Mesenchymal stem cell (in vitro differentiated cells and primary cell): ENCODE results near the gene SSH2.

ENCODE experiments used
- DNase-seq: peaks from one replicate; pipeline ENCODE4 v3.0.0-alpha.2; 2013
- H2AFZ ChIP-seq: one replicate; pipeline ENCODE4 v1.6.1; 2013; ENCODE audit warnings: low read depth, mild to moderate bottlenecking, control low read depth, inconsistent platforms, low read length, moderate library complexity
- H2AK5ac ChIP-seq: 2 replicates; pipeline ENCODE4 v1.6.1; 2013; ENCODE audit warnings: low read length, moderate library complexity, mild to moderate bottlenecking, inconsistent platforms; ENCODE audit not compliant: severe bottlenecking
- H2BK120ac ChIP-seq: one replicate; pipeline ENCODE4 v1.6.1; 2013; ENCODE audit warnings: low read depth, mild to moderate bottlenecking, inconsistent platforms, low read length, moderate library complexity
- H2BK12ac ChIP-seq, 2 experiments: one replicate each; pipeline ENCODE4 v1.6.1; 2013; ENCODE audit warnings: inconsistent platforms in 2 of 2, low read length in 2 of 2, mild to moderate bottlenecking in 2 of 2, moderate library complexity in 2 of 2, control low read depth in 1 of 2
- H2BK15ac ChIP-seq: one replicate; pipeline ENCODE4 v1.6.1; 2013; ENCODE audit warnings: mild to moderate bottlenecking, low read depth, inconsistent platforms; ENCODE audit not compliant: poor library complexity, severe bottlenecking
- H2BK5ac ChIP-seq: 2 replicates; pipeline ENCODE4 v1.6.1; 2013; ENCODE audit warnings: low read depth, mild to moderate bottlenecking, low read length, control low read depth, inconsistent platforms; ENCODE audit not compliant: poor library complexity, severe bottlenecking
- H3K14ac ChIP-seq, 2 experiments: one replicate each; pipeline ENCODE4 v1.6.1; 2013; ENCODE audit warnings: inconsistent platforms in 2 of 2, low read length in 2 of 2, control low read depth in 1 of 2, mild to moderate bottlenecking in 1 of 2, moderate library complexity in 1 of 2
- H3K18ac ChIP-seq, 2 experiments: one replicate each; pipeline ENCODE4 v1.6.1; 2013; ENCODE audit warnings: inconsistent platforms in 2 of 2, low read length in 2 of 2, control low read depth in 1 of 2, low read depth in 1 of 2, mild to moderate bottlenecking in 1 of 2
- H3K23ac ChIP-seq, 2 experiments: one replicate each; pipeline ENCODE4 v1.6.1; 2013; ENCODE audit warnings: inconsistent platforms in 2 of 2, low read length in 2 of 2, mild to moderate bottlenecking in 2 of 2, moderate library complexity in 2 of 2, control low read depth in 1 of 2
- H3K27ac ChIP-seq: 2 replicates; pipeline ENCODE4 v1.5.1; 2013; ENCODE audit warnings: mild to moderate bottlenecking, moderate library complexity, low read length, control low read depth, inconsistent platforms; ENCODE audit not compliant: poor library complexity, severe bottlenecking
- H3K27me3 ChIP-seq, 2 experiments: 2 replicates each; pipeline versions ENCODE4 v1.6.1 to v1.7.0; 2013; ENCODE audit warnings: low read length in 2 of 2, mild to moderate bottlenecking in 2 of 2, moderate library complexity in 2 of 2, control low read depth in 1 of 2, inconsistent platforms in 1 of 2; ENCODE audit not compliant: control insufficient read depth in 1 of 2, insufficient read depth in 1 of 2
- H3K36me3 ChIP-seq, 2 experiments: 2 replicates each; pipeline versions ENCODE4 v1.6.1 to v1.7.0; 2013; ENCODE audit warnings: low read length in 2 of 2, control low read depth in 1 of 2, inconsistent platforms in 1 of 2, low read depth in 1 of 2, mild to moderate bottlenecking in 1 of 2; ENCODE audit not compliant: insufficient read depth in 2 of 2, control insufficient read depth in 1 of 2
- H3K4ac ChIP-seq, 2 experiments: one replicate each; pipeline ENCODE4 v1.6.1; 2013; ENCODE audit warnings: inconsistent platforms in 2 of 2, low read length in 2 of 2, mild to moderate bottlenecking in 2 of 2, moderate library complexity in 2 of 2, control low read depth in 1 of 2, low read depth in 1 of 2
- H3K4me1 ChIP-seq: 2 replicates; pipeline ENCODE4 v1.6.1; 2013; ENCODE audit warnings: low read depth, low read length, control low read depth; ENCODE audit not compliant: control insufficient read depth, insufficient read depth
- H3K4me2 ChIP-seq: 2 replicates; pipeline ENCODE4 v1.6.1; 2013; ENCODE audit warnings: low read length, mild to moderate bottlenecking, inconsistent platforms; ENCODE audit not compliant: poor library complexity, severe bottlenecking
- H3K4me3 ChIP-seq, 2 experiments: 2 replicates each; pipeline versions ENCODE4 v1.5.1 to v1.7.0; 2013; ENCODE audit warnings: low read length in 2 of 2, mild to moderate bottlenecking in 2 of 2, control low read depth in 1 of 2, low read depth in 1 of 2; ENCODE audit not compliant: insufficient read depth in 1 of 2
- H3K79me1 ChIP-seq: replicated peaks from 2 replicates; pipeline ENCODE4 v1.6.1; 2013; ENCODE audit warnings: mild to moderate bottlenecking, control low read depth, low read length, inconsistent platforms; ENCODE audit not compliant: poor library complexity, severe bottlenecking
- H3K9ac ChIP-seq: 2 replicates; pipeline ENCODE4 v1.7.0; 2013; ENCODE audit warnings: mild to moderate bottlenecking, low read length, moderate library complexity
- H3K9me3 ChIP-seq: 2 replicates; pipeline ENCODE4 v1.7.0; 2013; ENCODE audit warnings: mild to moderate bottlenecking, low read length; ENCODE audit not compliant: control insufficient read depth
- H4K8ac ChIP-seq: one replicate; pipeline ENCODE4 v1.6.1; 2013; ENCODE audit warnings: inconsistent platforms, mild to moderate bottlenecking, low read length, moderate library complexity
- H4K91ac ChIP-seq: one replicate; pipeline ENCODE4 v1.6.1; 2013; ENCODE audit warnings: mild to moderate bottlenecking, low read length, inconsistent platforms
- WGBS: methylation state at CpG from one replicate; pipeline ENCODE4 v1.1.7; 2013; ENCODE audit warnings: mixed read lengths; 5-methylcytosine and 5-hydroxymethylcytosine counted together

The SSH2 gene

DNA sequence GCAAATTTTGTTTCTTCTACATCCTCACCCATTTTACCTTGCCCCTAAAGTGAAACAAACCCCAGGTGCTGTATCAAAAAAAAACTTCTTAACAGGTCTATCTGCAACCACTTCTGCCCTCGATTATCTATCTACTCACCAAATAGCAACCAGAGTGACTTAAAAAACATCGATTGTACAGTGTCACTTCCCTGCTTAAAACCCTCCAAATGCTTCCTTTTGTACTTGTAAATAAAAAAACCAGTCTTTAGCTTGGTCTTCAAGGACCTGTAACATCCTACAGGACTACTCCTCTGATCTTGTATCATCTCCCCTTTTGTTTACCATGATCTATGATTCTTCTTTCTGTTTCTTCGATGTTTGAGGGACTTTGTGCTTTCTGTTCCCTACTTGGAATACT is 224.6 kb downstream of the SSH2 start:
- Histone ChIP-seq H3K9ac (no peak overlapping the region), H3K27me3 (no peaks in the 10 kb centered on the region), H4K8ac (no peak overlapping the region), H3K36me3 (peaks cover 9 to 15% of the 10 kb centered on the region in 2 experiments), H3K23ac (no peak overlapping the region), H2BK12ac (no peak overlapping the region), H2BK120ac (no peak overlapping the region), H2BK15ac (no peak overlapping the region), H3K9me3 (no peaks in the 10 kb centered on the region), H4K91ac (no peak overlapping the region), H2AK5ac (no peak overlapping the region), H3K18ac (no peak overlapping the region), H3K27ac (no peak overlapping the region), H3K14ac (no peak overlapping the region), H3K4me3 (no peak overlapping the region), H3K4me2 (no peak overlapping the region), H2AFZ (no peak overlapping the region), H3K4ac (no peak overlapping the region), H3K79me1 (peaks cover 12% of the 10 kb centered on the region), H3K4me1 (peaks cover 3% of the 10 kb centered on the region), H2BK5ac (no peak overlapping the region)
- no peak for DNase-seq
- 91% methylated on average over 3 of the region's 3 CpGs for WGBS

DNA sequence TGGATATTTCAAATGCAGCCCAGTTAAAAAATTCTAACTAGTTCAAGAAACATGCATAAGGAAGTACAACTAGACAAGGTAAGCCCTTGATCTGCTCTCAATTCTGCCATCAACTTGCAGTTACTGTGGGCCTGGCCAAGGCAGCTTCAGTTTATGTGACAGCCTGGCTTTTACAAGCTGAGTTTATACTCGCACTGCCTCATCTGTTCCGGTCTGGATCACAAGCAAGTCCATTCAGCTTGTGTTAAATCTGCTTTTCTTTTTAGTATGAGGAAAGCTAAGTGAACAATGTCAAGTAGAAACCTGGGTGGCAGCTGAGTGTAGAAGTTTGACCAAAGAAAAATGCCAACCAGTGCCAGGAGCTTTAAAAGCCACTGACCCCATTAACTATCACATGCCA is 230.7 kb downstream of the SSH2 start:
- no peak overlapping the region for H3K14ac ChIP-seq
- H3K27me3 ChIP-seq, result no peaks in the 10 kb centered on the region
- no peak overlapping the region for H3K23ac ChIP-seq
- H3K4ac ChIP-seq, result no peak overlapping the region
- no peak overlapping the region for H4K91ac ChIP-seq
- H3K36me3 ChIP-seq, result peaks cover 15 to 26% of the 10 kb centered on the region in 2 experiments
- peak overlapping the region; percentile 31 for H2BK5ac ChIP-seq
- H4K8ac ChIP-seq, result no peak overlapping the region
- peak overlapping the region in 1 of 2 experiments; percentile 77 for H2BK12ac ChIP-seq
- peak overlapping the region; percentile 29 for H3K27ac ChIP-seq
- WGBS, result 69% methylated on average over 2 of the region's 2 CpGs
- H3K4me2 ChIP-seq, result no peak overlapping the region
- no peak overlapping the region for H2BK120ac ChIP-seq
- H3K18ac ChIP-seq, result peak overlapping the region; percentile 21 to 28
- no peak overlapping the region for H3K4me3 ChIP-seq
- no peak overlapping the region for H3K9ac ChIP-seq
- no peaks in the 10 kb centered on the region for H3K9me3 ChIP-seq
- H2BK15ac ChIP-seq, result no peak overlapping the region
- H2AK5ac ChIP-seq, result no peak overlapping the region
- peaks cover 6% of the 10 kb centered on the region for H3K79me1 ChIP-seq
- H3K4me1 ChIP-seq, result no peaks in the 10 kb centered on the region
- no peak for DNase-seq
- H2AFZ ChIP-seq, result no peak overlapping the region

DNA sequence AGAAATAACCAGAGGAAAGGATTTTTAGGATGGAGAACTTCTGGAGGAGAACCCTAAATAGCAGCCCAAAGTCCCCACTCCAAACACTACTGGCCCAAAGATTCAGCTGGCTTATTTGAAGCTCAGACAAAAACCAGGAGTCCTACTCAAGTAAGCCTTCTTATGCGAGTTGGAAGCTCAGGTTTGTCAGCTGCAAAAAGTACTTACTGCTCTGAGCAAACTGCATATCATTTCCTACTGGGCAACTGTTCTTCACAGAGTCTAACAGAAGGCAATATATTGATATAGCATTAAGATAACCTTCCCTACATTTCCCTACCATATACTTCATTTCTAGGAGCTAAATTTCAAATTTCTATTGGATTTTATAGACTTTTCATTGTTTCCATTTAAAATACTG is 231.2 kb downstream of the SSH2 start:
- no peak overlapping the region for H2BK5ac ChIP-seq
- no peak overlapping the region for H2BK12ac ChIP-seq
- H3K9me3 ChIP-seq, result no peaks in the 10 kb centered on the region
- H3K9ac ChIP-seq, result no peak overlapping the region
- no peak overlapping the region for H3K23ac ChIP-seq
- no peak overlapping the region for H3K4me2 ChIP-seq
- H2AK5ac ChIP-seq, result no peak overlapping the region
- H3K27me3 ChIP-seq, result no peaks in the 10 kb centered on the region
- H4K91ac ChIP-seq, result no peak overlapping the region
- H3K4me1 ChIP-seq, result no peaks in the 10 kb centered on the region
- no peak for DNase-seq
- H3K36me3 ChIP-seq, result peaks cover 15 to 30% of the 10 kb centered on the region in 2 experiments
- H2BK15ac ChIP-seq, result no peak overlapping the region
- no peak overlapping the region for H4K8ac ChIP-seq
- 90% methylated on average over 1 of the region's 1 CpG for WGBS
- no peak overlapping the region for H2AFZ ChIP-seq
- H3K27ac ChIP-seq, result no peak overlapping the region
- H3K4me3 ChIP-seq, result no peak overlapping the region
- H3K18ac ChIP-seq, result no peak overlapping the region
- no peak overlapping the region for H3K4ac ChIP-seq
- H3K14ac ChIP-seq, result no peak overlapping the region
- peaks cover 6% of the 10 kb centered on the region for H3K79me1 ChIP-seq
- no peak overlapping the region for H2BK120ac ChIP-seq

DNA sequence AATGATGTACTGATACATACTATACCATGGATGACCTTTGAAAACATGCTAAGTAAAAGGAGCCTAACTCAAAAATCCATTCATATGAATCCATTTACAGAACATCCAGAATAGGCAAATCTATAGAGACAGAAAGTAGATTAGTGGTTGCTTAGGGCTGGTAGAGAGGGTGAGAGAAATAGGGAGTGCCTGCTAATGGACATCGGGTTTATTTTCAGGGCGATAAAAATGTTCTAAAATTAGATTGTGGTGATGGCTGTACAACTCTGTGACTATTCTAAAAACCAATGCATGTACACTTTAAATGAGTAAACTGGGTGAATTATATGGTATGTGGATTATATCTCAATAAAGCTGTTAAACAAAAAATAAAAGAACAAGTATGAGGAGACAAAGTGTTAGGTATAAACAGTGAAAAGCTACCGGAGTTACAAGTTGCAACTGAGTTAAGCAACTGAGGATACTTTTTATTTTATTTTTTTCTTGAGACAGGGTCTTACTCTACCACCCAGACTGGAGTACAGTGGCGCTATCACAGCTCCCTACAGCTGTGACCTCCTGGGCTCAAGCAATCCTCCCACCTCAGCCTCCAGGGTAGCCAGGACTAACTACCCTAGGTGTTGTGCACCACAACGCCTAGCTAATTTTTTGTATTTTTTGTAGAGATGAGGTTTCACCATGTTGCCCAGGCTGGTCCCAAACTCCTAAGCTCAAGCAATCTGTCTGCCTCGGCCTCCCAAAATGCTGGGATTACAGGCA is 231.8 kb downstream of the SSH2 start:
- H2BK120ac ChIP-seq, result no peak overlapping the region
- no peak overlapping the region for H2BK5ac ChIP-seq
- H4K91ac ChIP-seq, result no peak overlapping the region
- DNase-seq, result no peak
- H3K18ac ChIP-seq, result no peak overlapping the region
- no peaks in the 10 kb centered on the region for H3K9me3 ChIP-seq
- no peaks in the 10 kb centered on the region for H3K27me3 ChIP-seq
- H4K8ac ChIP-seq, result no peak overlapping the region
- H3K79me1 ChIP-seq, result peaks cover 6% of the 10 kb centered on the region
- no peak overlapping the region for H3K27ac ChIP-seq
- H3K4ac ChIP-seq, result no peak overlapping the region
- no peak overlapping the region for H2AK5ac ChIP-seq
- H3K23ac ChIP-seq, result no peak overlapping the region
- H2BK12ac ChIP-seq, result no peak overlapping the region
- no peak overlapping the region for H3K14ac ChIP-seq
- no peak overlapping the region for H3K4me2 ChIP-seq
- H3K36me3 ChIP-seq, result peaks cover 15 to 33% of the 10 kb centered on the region in 2 experiments
- WGBS, result 100% methylated on average over 4 of the region's 6 CpGs
- no peaks in the 10 kb centered on the region for H3K4me1 ChIP-seq
- no peak overlapping the region for H2AFZ ChIP-seq
- no peak overlapping the region for H3K9ac ChIP-seq
- H3K4me3 ChIP-seq, result no peak overlapping the region
- no peak overlapping the region for H2BK15ac ChIP-seq
